Skin epidermis (tissue), 12 donors: Measurements from ENCODE around the gene TMA7B.
"Not testable (repeated sequence)": the region's sequence is repeated elsewhere in the genome, so short reads cannot be mapped to it uniquely, and the experiment has no call there.

Experiments used
- H3K27ac ChIP-seq, 21 experiments: fragments of 200-600 bp; sonication (generic) in 11 of 21; one replicate each; pipeline ENCODE4 v1.5.0; 2020; ENCODE audit warnings: mild to moderate bottlenecking in 3 of 21, inconsistent platforms in 2 of 21, moderate library complexity in 2 of 21
- H3K4me3 ChIP-seq, 7 experiments: fragments of 200-600 bp; sonication (generic) in 2 of 7; one replicate each; pipeline ENCODE4 v1.5.0; 2020; ENCODE audit warnings: inconsistent platforms in 2 of 7, mild to moderate bottlenecking in 2 of 7, moderate library complexity in 1 of 7

Gene TMA7B

DNA sequence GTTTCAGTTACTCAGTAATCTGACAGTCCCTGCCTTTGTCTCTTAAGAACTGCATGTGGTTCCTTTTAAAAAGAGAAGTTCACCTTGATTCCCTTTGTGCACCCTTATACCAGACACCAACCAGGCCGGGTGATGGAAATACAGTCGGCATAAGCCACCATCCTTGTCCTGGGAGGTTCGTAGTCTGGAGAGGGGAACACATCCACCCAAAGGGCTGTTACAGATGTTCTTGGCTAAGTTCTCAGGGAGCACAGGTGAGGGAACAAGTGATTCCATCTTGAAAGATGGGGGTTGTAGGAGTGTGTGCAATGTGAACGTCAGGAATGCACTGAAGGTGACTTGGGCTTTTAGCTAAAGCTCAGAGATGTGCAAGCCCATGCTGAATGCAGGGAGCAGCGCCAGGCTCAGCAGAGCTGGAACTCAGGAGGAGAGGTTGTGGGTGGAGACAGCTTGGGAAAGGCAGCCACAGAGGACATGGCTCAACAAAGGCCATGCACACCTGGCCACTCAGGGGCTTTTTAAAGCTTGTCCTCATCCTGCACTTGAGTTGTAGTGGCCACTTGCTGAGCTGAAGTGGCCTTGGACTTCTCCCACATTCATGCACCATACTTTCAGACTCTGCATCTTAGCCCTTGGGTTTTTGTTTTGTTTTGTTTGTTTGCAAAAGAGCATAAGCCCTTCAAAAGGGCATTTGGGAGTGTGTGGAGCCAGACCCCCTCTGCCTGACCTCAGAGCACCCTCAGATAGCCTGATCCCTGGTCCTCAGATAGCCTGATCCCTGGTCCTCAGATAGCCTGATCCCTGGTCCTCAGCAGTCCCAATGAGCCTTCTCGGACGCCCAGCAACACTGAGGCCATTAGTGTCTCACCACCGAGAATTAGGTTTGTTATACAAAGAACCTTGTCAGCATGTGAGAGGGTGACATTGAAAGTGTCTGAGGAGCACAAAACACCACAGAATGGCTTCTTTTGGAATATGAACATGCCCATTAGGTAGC is 12.7 kb upstream of the TMA7B start:
- H3K4me3 ChIP-seq: no peak overlapping the region
- H3K27ac ChIP-seq: peak overlapping the region in 1 of 21 experiments; percentile 45

DNA sequence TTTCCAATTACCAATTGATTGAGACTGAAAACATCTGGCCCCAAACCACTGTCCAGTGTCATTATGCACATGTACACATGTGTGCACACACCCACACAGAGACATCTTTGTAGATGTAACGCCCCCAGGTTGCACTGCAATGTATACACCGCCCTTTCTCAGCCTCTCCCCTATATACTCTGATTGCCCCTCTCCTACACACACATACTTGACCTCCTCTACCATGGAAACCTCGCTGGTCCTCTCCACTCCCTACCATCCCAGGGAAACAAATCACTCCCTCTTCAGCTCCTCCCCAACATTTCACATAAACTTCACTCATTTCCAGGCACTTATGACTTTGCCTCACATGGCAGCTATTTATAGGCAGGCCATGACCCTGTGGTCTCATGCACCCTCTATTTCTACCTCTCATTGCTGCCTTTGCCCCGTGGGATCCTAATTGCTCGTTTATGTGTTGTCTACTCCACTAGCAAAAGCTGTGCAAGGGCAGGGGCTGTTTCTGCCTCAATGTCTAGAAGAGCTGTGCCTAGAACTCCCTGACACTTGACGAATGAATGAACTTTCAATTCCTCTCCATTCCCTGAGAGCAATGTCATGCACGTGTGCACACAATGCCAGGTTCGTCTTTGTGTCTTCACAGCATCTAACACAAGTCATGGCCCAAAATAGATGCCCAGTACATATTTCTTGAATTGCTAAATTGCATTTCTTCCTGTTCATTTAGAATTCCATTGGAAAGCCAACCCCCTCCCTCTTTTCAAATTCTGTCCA is 10.0 kb upstream of the TMA7B start:
- H3K27ac ChIP-seq: no peak overlapping the region
- no peak overlapping the region for H3K4me3 ChIP-seq

DNA sequence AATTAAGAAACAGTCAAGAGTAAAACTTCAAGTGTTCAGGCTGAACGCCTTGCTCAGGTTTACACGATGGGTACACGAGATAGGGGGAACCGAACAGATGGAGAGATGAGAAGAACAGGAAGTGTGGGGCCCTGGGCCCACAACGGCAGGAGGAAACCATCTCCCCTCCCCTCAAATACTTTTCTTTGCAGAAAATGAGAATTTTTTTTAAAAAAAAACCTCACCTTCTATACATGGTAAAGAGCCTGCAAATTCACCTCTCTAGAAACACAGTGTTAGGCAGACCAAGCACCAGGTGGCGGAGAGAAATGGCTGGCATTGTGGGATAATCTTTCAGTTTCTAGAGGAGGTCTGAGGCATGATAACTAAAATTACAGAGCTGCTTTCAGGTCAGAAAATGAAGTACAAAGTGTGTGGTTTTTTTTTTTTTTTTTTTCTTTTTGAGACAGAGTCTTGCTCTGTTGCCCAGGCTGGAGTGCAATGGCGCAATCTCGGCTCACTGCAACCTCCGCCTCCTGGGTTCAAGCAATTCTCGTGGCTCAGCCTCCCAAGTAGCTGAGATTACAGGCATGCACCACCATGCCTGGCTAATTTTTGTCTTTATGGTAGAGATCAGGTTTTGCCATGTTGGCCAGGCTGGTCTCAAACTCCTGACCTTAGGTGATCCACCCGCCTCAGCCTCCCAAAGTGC is 8.4 kb upstream of the TMA7B start:
- H3K4me3 ChIP-seq: not testable (repeated sequence)
- H3K27ac ChIP-seq: peak overlapping the region in 2 of 21 experiments; percentile 23 to 37

DNA sequence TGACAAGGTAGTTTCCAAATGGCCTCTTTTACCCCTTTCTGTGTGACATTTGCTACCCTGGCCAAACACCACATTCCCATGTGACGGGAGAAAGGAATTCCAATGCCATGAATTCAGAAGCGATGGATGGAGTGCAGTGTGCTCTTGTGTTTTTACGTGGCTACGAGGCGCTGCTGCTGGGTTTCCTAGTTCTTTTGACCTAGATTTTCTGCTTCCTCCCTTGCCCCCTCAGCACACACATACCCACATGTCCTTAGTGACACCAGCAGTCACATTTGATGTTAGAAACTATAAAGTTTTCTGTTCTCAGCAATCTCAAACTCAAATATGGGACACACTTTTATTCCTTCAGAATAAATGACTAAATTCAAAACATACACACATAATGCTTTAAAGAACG is 7.8 kb upstream of the TMA7B start:
- Histone ChIP-seq H3K4me3 (no peak overlapping the region), H3K27ac (peak overlapping the region in 2 of 21 experiments; percentile 23 to 37)

DNA sequence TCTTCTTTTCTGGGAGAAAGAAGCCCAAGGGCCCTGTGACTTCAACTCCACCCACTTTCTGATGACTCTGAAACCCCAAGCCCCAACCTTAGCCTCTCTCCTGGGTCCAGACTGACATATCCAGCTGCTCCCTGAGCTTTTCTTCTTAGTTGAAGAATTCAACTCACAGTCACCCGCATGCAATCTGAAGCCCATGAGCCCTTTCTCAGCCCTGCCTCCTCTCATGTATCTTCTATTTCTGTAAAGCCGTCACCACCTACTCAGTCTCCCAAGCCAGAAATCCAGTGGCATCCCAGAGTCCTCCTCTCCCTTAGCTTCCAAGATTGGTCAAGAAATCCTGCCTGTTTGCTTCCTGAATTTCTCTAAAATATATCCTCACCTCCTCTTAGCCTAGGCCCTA is 7.1 kb upstream of the TMA7B start:
- H3K27ac ChIP-seq: no peak overlapping the region
- no peak overlapping the region for H3K4me3 ChIP-seq

DNA sequence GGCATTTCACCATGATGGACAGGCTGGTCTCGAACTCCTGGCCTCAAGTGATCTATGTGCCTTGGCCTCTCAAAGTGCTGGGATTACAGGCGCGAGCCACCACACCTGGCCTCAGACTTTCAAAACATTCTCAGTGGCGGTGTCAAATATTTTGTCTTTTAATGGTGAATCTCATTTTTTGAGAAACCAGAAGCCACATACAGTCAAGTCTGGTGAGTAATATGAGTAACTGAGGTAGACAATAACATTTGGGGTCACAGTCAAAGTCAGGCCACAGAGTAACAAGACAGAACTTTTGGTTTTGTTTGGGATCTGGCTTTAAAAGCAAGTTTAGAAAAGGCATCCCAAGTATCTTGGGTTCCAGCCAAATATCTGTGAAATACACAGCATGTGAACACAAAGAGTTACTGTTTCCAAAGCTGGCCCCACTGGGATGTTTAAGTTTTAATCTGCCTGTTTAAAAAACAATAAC is 5.6 kb upstream of the TMA7B start:
- Histone ChIP-seq H3K27ac (no peak overlapping the region), H3K4me3 (no peak overlapping the region)

DNA sequence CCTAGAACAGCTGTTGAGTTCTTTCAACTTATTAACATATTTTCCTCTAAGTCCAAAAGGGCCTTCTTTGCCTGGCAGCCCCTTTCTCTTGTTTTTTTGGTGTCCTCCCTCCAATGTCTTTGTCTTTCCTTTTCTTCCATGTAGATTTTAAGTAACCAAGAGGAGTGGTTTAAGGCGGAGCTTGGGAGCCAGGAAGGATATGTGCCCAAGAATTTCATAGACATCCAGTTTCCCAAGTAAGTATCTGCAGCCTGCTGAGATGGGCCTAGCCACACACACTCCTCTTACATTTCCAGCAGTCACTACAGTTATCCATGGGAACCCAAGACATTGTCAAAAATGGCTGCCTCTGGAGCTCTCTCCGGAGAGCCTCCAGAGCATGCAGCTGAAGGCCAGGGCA is 4.5 kb upstream of the TMA7B start:
- H3K4me3 ChIP-seq: no peak overlapping the region
- no peak overlapping the region for H3K27ac ChIP-seq

DNA sequence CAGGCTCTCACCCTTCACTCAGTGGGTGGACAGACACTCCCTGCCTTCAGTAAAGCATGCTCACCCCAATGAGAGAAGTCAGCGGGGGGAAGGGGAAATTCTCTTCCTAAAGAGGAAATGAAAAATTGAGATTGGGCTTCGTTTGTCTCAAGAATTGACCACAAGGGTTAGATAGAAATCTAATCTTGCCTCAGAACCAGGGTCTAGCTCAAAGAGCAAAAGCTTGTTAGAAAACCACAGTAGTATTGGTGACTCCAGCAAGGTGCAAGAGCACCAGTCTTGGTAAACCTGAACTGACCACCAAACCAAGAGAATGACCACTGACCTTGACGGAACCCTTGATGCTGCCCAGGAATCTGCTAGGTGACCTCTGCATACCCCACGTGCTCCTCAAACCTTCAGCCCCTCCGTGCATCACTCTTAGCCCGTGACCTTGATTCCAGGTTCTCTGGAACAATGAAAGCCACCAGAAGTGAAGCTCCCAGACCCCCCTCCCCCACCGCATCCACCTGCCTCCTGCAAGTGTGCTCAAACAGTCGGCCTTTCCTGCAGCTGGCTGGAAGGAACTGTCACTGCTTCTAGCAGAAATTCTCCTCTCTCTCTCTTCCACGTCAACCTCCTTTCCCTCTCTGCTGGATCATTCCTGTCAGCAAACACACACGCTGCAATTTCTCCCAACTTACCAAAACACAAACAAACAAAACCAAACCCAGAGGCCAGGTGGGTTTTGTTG is 3.1 kb upstream of the TMA7B start:
- Histone ChIP-seq H3K4me3 (no peak overlapping the region), H3K27ac (no peak overlapping the region)

- no peak overlapping the region for H3K4me3 ChIP-seq
- no peak overlapping the region for H3K27ac ChIP-seq
These were observed 2.0 kb upstream of the TMA7B start for GRCh38 chr22:39958009-39958711.

DNA sequence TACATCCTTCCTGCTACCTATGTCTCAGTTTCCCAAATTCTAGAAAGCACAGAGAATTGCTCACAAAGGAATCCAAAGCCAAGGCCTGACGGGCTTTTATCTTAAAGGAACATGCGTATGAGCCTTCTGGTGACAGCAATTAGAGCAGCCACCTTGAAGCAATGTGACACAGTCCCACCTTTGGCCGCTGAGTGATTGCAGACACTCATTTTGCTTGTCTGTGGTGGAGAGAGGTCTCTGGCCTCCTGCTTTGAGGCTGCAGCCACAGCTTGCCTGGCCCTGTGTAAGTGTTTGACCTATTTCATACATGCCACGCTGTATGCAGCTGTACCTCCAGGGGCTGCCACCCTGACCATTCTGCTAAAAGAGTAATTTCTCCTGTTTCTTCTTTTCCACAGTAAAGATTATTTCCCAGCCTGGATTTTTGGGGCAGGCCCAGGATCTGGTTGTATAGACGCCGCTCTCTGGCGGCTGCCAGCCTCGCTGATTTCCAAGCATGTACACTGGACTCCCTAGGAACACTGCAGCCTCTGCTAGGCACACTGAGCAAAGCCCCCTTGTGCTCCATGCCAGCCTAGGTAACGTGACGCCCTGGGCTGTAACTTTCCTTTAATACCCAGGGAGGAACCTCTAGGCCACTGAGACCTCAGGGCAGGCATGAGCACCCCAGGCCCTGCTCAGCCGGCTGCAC is 1.1 kb upstream of the TMA7B start:
- H3K4me3 ChIP-seq: no peak overlapping the region
- H3K27ac ChIP-seq: peak overlapping the region in 1 of 21 experiments; percentile 37

DNA sequence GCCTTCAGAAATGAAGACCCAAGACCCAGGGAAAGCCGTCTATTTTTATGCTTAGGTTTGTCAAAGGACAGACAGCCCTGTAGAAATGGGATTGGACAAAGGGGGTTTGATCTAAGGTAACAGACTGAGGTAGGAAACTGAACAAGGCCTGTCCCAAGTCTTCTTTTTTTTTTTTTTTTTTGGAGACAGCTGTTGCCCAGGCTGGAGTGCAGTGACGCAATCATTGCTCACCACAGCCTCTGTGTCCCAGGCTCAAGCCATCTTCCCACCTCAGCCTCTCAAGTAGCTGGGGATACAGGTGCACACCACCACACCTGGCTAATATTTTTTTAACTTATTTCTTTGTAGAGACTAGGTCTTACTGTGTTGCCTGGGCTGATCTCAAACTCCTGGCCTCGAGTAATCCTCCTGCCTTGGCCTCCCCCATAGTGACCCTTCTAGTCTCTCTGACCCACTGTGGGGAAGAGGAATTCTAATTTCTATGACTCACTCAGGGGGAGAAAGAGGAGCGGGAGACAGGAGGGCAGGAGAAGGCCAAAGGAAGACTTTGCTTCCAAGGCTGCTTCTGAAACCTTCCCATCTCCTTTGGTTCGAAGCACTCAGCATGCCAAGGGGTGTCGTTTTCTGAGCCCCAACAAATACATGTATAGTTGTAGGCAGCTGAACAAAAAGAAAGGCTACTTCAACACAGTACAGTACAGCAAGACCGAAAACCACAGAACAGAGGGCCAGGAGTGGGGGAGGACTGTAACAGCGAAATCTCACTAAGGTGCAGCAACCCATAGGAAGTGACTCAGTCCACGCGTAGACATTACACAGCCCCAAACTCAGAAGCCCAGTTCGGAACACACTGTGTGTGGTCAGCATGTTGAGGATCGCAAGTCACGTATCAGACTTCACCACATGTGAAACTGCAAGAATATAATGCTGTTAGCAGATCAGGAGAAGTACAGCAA is 872 bp downstream of the TMA7B start:
- Histone ChIP-seq H3K4me3 (no peak overlapping the region), H3K27ac (peak overlapping the region in 5 of 21 experiments; percentile 1 to 62 (median 51))

GRCh38 chr22:39962071-39962470 is 1.9 kb downstream of the TMA7B start:
- no peak overlapping the region for H3K27ac ChIP-seq
- H3K4me3 ChIP-seq: no peak overlapping the region

GRCh38 chr22:39965748-39966147 is 5.6 kb downstream of the TMA7B start:
- Histone ChIP-seq H3K27ac (no peak overlapping the region), H3K4me3 (no peak overlapping the region)

GRCh38 chr22:39966470-39966869 is 6.3 kb downstream of the TMA7B start:
- Histone ChIP-seq H3K27ac (no peak overlapping the region), H3K4me3 (no peak overlapping the region)

GRCh38 chr22:39967103-39967829 is 7.1 kb downstream of the TMA7B start:
- Histone ChIP-seq H3K27ac (no peak overlapping the region), H3K4me3 (no peak overlapping the region)
